ENCODE measurements around the gene MFSD12.

Gene MFSD12

GRCh38 chr19:3544742-3545668, 12.4 kb downstream of the MFSD12 start:
- H3K27me3 ChIP-seq (replicated peaks): no peaks in the 10 kb centered on the region
- in situ Hi-C loops (cut with HindIII; ENCODE audit: low pct_ligation_motif_present, low sequenced_read_pairs): no loop called here
- H3K4me3 ChIP-seq (ENCODE audit: low read depth, low read length): no peak overlapping the region
- H3K36me3 ChIP-seq (replicated peaks): peaks cover 68% of the 10 kb centered on the region
- H3K27ac ChIP-seq: no peak overlapping the region
- peak; percentile 99 for TF ChIP-seq CTCF (IDR thresholded peaks at IDR 0.05; ENCODE audit: low read depth, low read length, missing control alignments)
- DNase-seq: no peak

- in situ Hi-C loops (cut with HindIII; ENCODE audit: low pct_ligation_motif_present, low sequenced_read_pairs): no loop called here
- TF ChIP-seq CTCF (IDR thresholded peaks at IDR 0.05; ENCODE audit: low read depth, low read length, missing control alignments): no peak
- Histone ChIP-seq H3K36me3 (replicated peaks) (peaks cover 63% of the 10 kb centered on the region), H3K4me3 (ENCODE audit: low read depth, low read length) (no peak overlapping the region), H3K27ac (no peak overlapping the region), H3K27me3 (replicated peaks) (no peaks in the 10 kb centered on the region)
- DNase-seq: no peak
These were observed 13.4 kb downstream of the MFSD12 start for GRCh38 chr19:3544058-3544376.

GRCh38 chr19:3543150-3544057, 14.0 kb downstream of the MFSD12 start:
- H3K27me3 ChIP-seq (replicated peaks): no peaks in the 10 kb centered on the region
- in situ Hi-C loops (cut with HindIII; ENCODE audit: low pct_ligation_motif_present, low sequenced_read_pairs): no loop called here
- H3K27ac ChIP-seq: no peak overlapping the region
- no peak for TF ChIP-seq CTCF (IDR thresholded peaks at IDR 0.05; ENCODE audit: low read depth, low read length, missing control alignments)
- H3K4me3 ChIP-seq (ENCODE audit: low read depth, low read length): no peak overlapping the region
- no peak for DNase-seq
- peaks cover 59% of the 10 kb centered on the region for H3K36me3 ChIP-seq (replicated peaks)

- TF ChIP-seq CTCF (IDR thresholded peaks at IDR 0.05; ENCODE audit: low read depth, low read length, missing control alignments): no peak
- H3K27me3 ChIP-seq (replicated peaks): no peaks in the 10 kb centered on the region
- no peak overlapping the region for H3K4me3 ChIP-seq (ENCODE audit: low read depth, low read length)
- in situ Hi-C loops (cut with HindIII; ENCODE audit: low pct_ligation_motif_present, low sequenced_read_pairs): no loop called here
- no peak for DNase-seq
- no peak overlapping the region for H3K27ac ChIP-seq
- H3K36me3 ChIP-seq (replicated peaks): peaks cover 37% of the 10 kb centered on the region
These were observed 17.6 kb downstream of the MFSD12 start for GRCh38 chr19:3539756-3540118.

- in situ Hi-C loops (cut with HindIII; ENCODE audit: low pct_ligation_motif_present, low sequenced_read_pairs): no loop called here
- H3K27me3 ChIP-seq (replicated peaks): no peaks in the 10 kb centered on the region
These were observed 18.2 kb downstream of the MFSD12 start, which contains the start of gene TEKTIP1 for GRCh38 chr19:3538965-3539755. TEKTIP1 (plus strand) TSS chr19:3539174; CDS start chr19:3539178, 4 bp downstream.

More at GRCh38 chr19:3538965-3539755, 18.2 kb downstream of the MFSD12 start, which contains the start of gene TEKTIP1:
- Histone ChIP-seq H3K36me3 (replicated peaks) (peaks cover 37% of the 10 kb centered on the region), H3K4me3 (ENCODE audit: low read depth, low read length) (no peak within 1 kb of the TSS), H3K27ac (no peak within 1 kb of the TSS)
- no peak for TF ChIP-seq CTCF (IDR thresholded peaks at IDR 0.05; ENCODE audit: low read depth, low read length, missing control alignments)
- no peak for DNase-seq
